ENCODE data around the gene ITGB1BP2.

DNA sequence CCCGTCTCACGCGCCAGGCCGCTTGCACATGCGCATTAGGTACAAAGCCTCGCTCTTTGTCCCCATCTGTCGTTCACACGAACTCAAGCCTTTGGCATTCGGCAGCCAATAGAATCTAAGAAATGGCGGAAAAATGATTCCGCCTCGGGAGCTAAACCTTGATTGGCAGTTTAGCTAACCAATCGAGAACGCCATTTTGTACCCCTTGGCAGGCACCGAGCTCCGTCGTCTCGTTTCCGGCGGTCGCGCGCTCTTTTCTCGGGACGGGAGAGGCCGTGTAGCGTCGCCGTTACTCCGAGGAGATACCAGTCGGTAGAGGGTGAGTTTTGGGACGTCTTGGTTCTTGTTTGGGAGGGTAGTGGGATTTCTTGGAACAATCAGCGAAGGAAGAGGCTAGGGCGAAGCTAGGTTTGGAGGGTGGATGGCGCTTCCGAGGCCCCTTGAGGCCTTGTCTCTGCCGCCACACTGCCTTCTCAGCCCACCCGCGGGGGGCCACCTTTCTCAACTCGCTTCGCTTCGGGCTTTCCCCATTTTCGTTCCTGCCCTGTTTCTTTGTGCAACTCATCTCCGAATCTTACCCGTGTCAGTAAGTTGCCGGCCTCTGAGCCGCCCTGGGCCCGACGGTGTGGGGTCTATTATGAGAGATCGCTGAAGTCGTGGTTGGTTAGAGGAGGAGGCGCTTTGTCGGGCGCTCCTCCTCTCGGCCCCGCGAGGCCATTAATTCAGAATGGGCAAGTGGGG, 18.0 kb upstream of the ITGB1BP2 start, which contains the start of gene NONO:
- peak; percentile 59 to 89 (median 87) for TF ChIP-seq POLR2AphosphoS5 (IDR thresholded peaks at IDR 0.05)
- peak in 2 of 3 donors; percentile 10 to 16 for TF ChIP-seq CTCF (IDR thresholded peaks at IDR 0.05)
